ENCODE data around the gene SENP2.
"Not testable (repeated sequence)": the region's sequence is repeated elsewhere in the genome, so short reads cannot be mapped to it uniquely, and the experiment has no call there.

The SENP2 gene

GRCh38 chr3:185585859-185586685, at the start of gene SENP2:
TSS of gene SENP2 (plus strand) at chr3:185586295. CDS start at chr3:185586414, 119 bp downstream.
- DNase-seq = peak; percentile 100
- TF ChIP-seq GATA1 (IDR thresholded peaks at IDR 0.05; ENCODE audit: low read depth, low read length) (no peak), POLR2A (IDR thresholded peaks at IDR 0.05; ENCODE audit: low read length) (peak; percentile 91)

- DNase-seq = no peak
- TF ChIP-seq GATA1 (IDR thresholded peaks at IDR 0.05; ENCODE audit: low read depth, low read length) (no peak), POLR2A (IDR thresholded peaks at IDR 0.05; ENCODE audit: low read length) (no peak)
These were observed 48.6 kb upstream of the SENP2 start for GRCh38 chr3:185537369-185537970.

- TF ChIP-seq GATA1 (IDR thresholded peaks at IDR 0.05; ENCODE audit: low read depth, low read length) = no peak
- TF ChIP-seq POLR2A (IDR thresholded peaks at IDR 0.05; ENCODE audit: low read length) = no peak
- no peak for DNase-seq
These were observed 46.2 kb upstream of the SENP2 start for GRCh38 chr3:185539934-185540333.

- TF ChIP-seq GATA1 (IDR thresholded peaks at IDR 0.05; ENCODE audit: low read depth, low read length) (no peak), POLR2A (IDR thresholded peaks at IDR 0.05; ENCODE audit: low read length) (no peak)
- DNase-seq = no peak
These were observed 45.4 kb upstream of the SENP2 start for GRCh38 chr3:185540695-185541094.

- DNase-seq = peak in 1 of 2 experiments; percentile 44
- TF ChIP-seq POLR2A (IDR thresholded peaks at IDR 0.05; ENCODE audit: low read length) (no peak), GATA1 (IDR thresholded peaks at IDR 0.05; ENCODE audit: low read depth, low read length) (no peak)
These were observed 37.0 kb upstream of the SENP2 start for GRCh38 chr3:185549122-185549521.

GRCh38 chr3:185549651-185550111, 36.4 kb upstream of the SENP2 start:
- TF ChIP-seq POLR2A (IDR thresholded peaks at IDR 0.05; ENCODE audit: low read length) (no peak), GATA1 (IDR thresholded peaks at IDR 0.05; ENCODE audit: low read depth, low read length) (no peak)

GRCh38 chr3:185552358-185552877, 33.7 kb upstream of the SENP2 start, which contains the start of gene LIPH:
TSS of gene LIPH (minus strand) at chr3:185552588. CDS start at chr3:185552471, 117 bp downstream.
- TF ChIP-seq POLR2A (IDR thresholded peaks at IDR 0.05; ENCODE audit: low read length) = no peak
- no peak for TF ChIP-seq GATA1 (IDR thresholded peaks at IDR 0.05; ENCODE audit: low read depth, low read length)
- DNase-seq = no peak

More at GRCh38 chr3:185549651-185550111, 36.4 kb upstream of the SENP2 start:
- DNase-seq = no peak

- DNase-seq = no peak
- no peak for TF ChIP-seq GATA1 (IDR thresholded peaks at IDR 0.05; ENCODE audit: low read depth, low read length)
- TF ChIP-seq POLR2A (IDR thresholded peaks at IDR 0.05; ENCODE audit: low read length) = no peak
These were observed 31.0 kb upstream of the SENP2 start for GRCh38 chr3:185555101-185555501.

GRCh38 chr3:185555860-185556347, 30.2 kb upstream of the SENP2 start:
- no peak for DNase-seq
- TF ChIP-seq POLR2A (IDR thresholded peaks at IDR 0.05; ENCODE audit: low read length) (no peak), GATA1 (IDR thresholded peaks at IDR 0.05; ENCODE audit: low read depth, low read length) (no peak)

- DNase-seq = not testable (repeated sequence)
These were observed 29.5 kb upstream of the SENP2 start for GRCh38 chr3:185556640-185557039.

- no peak for DNase-seq
These were observed 27.7 kb upstream of the SENP2 start for GRCh38 chr3:185558395-185558794.

GRCh38 chr3:185559706-185560090, 26.4 kb upstream of the SENP2 start:
- TF ChIP-seq GATA1 (IDR thresholded peaks at IDR 0.05; ENCODE audit: low read depth, low read length) (no peak), POLR2A (IDR thresholded peaks at IDR 0.05; ENCODE audit: low read length) (no peak)
- no peak for DNase-seq

More at GRCh38 chr3:185558395-185558794, 27.7 kb upstream of the SENP2 start:
- TF ChIP-seq POLR2A (IDR thresholded peaks at IDR 0.05; ENCODE audit: low read length) (no peak), GATA1 (IDR thresholded peaks at IDR 0.05; ENCODE audit: low read depth, low read length) (no peak)

GRCh38 chr3:185560676-185561075, 25.4 kb upstream of the SENP2 start:
- no peak for TF ChIP-seq POLR2A (IDR thresholded peaks at IDR 0.05; ENCODE audit: low read length)
- no peak for TF ChIP-seq GATA1 (IDR thresholded peaks at IDR 0.05; ENCODE audit: low read depth, low read length)
- DNase-seq = no peak

GRCh38 chr3:185561374-185561943, 24.6 kb upstream of the SENP2 start:
- no peak for TF ChIP-seq GATA1 (IDR thresholded peaks at IDR 0.05; ENCODE audit: low read depth, low read length)
- DNase-seq = no peak

Data from erythroblast (primary cell).